HG02678 (cell line): ENCODE measurements around the gene FLT3.
"Not testable (repeated sequence)": the region's sequence is repeated elsewhere in the genome, so short reads cannot be mapped to it uniquely, and the experiment has no call there.

ENCODE experiments used
- ATAC-seq: cut with Tn5 transposase; IDR thresholded peaks from one replicate; pipeline ENCODE4 v1.9.1; 2021; ENCODE audit warnings: mild to moderate bottlenecking, moderate library complexity; ENCODE audit not compliant: unreplicated experiment

The FLT3 gene

DNA sequence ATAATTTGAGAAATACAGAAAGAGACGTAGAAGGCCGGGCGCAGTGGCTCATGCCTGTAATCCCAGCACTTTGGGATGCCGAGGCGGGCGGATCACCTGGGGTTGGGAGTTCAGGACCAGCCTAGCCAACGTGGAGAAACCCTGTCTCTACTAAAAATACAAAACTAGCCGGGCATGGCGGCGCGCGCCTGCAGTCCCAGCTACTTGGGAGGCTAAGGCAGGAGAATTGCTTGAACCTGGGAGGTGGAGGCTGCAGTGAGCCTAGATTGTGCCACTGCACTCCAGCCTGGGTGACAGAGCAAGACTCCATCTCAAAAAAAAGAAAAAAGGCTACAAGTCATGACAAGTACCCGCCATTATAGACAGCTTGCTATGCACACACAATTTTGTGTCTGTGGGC lies 95.4 kb downstream of the FLT3 start:
- not testable (repeated sequence) for ATAC-seq

GRCh38 chr13:28002886-28003698 lies 97.3 kb downstream of the FLT3 start:
- ATAC-seq: no peak

DNA sequence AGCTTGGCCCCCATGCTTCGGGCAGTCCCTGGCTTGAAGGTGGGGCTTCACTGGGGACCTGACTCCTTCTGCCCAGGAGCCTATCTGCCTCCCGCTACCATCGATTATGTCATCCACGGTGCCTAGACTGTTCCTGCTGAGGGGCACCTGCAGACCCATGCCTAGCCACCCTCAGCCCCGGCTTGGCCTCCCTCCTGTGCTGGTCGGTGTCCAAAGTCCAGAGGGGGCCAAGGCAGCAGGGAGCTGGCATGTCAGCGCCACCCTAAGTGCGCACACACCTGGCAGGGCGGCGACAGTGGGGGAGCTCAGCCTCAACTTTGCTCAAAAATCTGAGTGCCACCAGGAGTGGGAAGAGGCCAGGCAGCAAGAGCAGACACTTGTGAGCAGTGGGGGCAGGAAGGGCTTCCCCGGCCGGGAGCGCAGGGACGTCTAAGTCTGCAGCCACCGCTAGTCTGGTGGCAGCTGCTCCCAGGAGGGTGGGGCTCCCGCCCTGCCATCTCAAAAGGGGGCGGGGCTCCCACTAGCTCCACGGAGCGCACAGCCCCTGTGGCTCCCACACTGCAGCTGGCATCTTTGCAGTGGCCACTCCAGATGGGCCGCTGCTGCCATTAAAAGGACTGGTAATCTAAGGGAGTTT lies 98.4 kb downstream of the FLT3 start:
- ATAC-seq: no peak

GRCh38 chr13:28001049-28001448 lies 99.3 kb downstream of the FLT3 start:
- ATAC-seq: no peak

GRCh38 chr13:28000567-28000966 lies 99.8 kb downstream of the FLT3 start:
- ATAC-seq: no peak

GRCh38 chr13:27997904-27998522 lies 102.4 kb downstream of the FLT3 start:
- no peak for ATAC-seq

DNA sequence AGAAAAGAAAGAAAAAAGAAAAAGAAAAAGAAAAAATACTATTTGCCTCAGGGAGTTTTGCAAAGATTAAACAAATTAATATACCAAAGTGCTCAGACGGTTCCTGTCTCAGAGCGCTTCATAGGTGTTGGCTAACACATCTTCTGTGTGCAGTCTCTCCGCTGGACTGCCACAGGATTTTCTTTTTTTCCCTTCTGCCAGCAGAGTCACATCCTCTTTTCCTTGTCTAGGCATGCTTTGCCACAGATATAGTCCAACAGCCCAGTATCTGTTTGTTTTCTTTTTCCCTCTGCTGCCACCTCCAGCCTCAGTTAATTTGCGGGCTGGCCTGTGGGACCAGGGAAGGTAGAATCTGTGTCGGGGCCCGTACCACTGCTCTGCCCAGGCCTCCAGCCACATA lies 108.5 kb downstream of the FLT3 start:
- no peak for ATAC-seq

GRCh38 chr13:27988520-27988919 lies 111.9 kb downstream of the FLT3 start, which contains the start of gene URAD:
URAD (minus strand) TSS chr13:27988693; CDS start chr13:27988637, 56 bp downstream.
- ATAC-seq: no peak

DNA sequence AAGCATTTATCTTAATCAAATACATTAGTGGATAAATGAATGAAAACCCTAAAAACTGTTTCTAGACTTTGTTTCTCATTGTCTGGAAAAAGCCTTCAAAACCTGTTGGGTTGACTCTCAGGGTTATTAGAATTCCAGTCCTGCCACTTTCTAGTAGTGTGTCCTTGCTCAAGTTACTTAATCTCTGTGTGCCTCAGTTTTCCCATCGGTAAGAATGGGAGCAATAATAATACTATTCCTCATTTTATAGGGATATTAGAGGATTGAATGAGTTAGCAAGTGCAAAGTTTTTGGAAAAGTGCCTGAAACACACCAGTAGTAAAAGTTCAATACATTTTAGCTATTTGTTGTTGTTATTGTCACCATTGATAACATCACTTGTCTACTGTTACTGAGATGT lies 114.8 kb downstream of the FLT3 start:
- ATAC-seq: no peak

DNA sequence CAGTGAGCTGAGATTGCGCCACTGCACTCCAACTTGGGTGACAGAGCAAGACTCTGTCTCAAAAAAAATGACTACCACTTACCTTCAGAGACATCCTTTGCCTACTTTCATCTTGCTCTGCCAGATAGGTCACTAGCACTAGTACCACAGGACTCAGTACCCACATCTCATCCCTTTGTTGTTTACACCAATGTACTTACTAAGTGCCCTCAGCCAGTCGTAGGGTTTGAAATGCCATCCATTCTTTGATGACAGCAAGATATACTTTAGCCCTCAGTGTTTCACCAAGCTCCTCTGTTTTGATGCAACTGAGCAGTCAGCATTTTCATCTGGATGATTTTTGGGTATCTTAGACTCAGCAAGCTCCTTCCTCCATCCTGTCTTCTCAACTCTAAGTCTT lies 118.0 kb downstream of the FLT3 start:
- no peak for ATAC-seq

DNA sequence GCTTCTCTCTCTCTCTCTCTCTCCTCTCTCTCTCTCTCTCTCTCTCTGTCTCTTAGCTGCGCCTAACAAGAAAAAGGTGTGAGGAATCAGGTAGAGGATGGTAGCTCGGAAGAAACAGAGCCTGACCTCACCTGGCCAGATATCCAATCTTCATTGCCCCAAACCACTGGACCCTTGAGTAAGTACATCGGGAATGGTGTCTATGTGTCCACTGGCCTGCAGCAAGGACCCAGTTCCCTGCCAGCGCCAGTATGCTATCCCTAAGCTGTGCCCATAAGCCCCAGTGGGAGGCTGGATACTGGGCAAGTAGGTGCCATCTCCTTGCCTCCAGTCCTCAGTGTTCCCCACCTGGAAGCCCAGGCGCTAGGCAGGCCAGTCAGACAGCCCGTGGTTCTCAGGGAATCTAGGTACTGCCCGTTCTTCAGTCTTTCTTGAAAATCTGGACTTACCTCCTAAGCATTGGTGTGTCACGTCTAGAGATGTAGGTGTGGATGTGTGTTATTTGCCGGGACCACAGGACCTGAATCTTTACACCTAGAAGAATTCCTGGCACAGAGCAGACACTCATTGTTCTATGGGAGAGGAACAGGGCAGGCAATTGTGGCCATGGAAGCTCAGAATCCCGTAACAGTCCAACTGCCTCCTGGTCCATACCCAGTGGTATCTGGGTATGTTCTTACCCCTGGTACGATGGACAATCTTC lies 119.2 kb downstream of the FLT3 start:
- ATAC-seq: no peak

DNA sequence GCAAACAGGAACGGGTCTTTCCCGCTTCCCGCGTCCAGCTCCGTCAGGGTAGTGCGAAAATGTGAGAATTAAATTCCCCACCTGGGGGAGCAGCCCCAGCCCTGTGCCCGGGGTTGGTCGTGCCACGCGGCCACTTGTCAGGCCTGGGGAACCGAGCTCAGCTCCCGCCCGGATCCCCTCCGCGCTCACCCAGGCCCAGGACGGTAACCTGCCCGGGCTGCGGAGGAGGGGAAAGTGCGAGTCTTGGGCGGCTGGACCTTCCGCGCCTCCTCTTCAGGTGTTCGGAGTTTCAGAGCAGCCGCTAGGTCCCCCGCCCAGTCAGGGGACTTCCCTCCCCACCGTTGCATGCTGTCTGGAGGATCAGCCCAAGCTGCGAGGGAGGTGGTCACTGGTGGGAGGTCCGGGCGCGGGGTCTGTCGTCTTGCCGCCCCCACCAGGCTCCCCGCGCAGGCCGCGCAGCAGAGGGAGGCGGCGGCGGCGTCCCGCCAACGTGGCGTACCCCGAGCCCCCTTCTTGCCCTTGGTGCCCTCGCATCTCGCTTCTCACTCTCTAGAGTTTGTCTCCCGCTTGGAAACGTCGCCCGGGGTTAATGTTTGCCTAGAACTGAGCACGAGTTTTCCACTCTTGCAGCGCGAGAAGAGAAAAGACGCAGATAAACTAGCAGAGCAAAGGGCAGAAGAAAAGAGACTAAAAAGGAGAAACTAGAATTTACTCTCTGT lies 119.9 kb downstream of the FLT3 start:
- ATAC-seq: no peak

- no peak for ATAC-seq
These were observed 120.6 kb downstream of the FLT3 start for GRCh38 chr13:27979765-27980279.

DNA sequence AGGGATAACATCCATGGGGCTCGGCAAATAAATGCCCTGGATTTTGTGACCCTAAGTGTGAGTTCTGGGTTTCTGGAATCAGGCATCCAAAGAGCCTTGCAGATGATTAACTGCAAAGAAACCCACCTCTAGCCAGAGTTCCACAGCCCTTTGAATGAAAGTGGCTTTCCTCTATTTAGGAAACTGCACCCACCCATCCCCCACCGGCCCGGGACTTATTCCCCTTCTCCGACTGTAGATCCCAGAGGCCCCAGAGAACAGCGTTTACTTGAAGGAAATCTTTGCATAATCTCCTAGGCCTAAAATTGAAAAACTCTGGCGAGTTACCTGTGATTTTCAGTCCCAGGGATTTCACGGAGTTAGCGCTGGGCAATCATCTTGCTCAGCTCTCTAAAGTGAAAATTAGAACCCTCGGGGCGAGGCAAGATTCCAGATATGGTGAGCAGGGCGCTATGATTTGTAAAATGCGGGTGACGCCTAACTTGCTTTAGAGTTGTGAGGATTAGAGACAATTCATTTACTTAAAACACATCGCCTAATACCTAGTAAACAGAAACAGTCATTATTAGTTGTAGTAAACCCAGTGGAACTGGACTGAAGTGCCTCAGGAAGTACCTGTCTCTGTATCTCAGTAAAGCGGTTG lies 121.3 kb downstream of the FLT3 start:
- no peak for ATAC-seq

DNA sequence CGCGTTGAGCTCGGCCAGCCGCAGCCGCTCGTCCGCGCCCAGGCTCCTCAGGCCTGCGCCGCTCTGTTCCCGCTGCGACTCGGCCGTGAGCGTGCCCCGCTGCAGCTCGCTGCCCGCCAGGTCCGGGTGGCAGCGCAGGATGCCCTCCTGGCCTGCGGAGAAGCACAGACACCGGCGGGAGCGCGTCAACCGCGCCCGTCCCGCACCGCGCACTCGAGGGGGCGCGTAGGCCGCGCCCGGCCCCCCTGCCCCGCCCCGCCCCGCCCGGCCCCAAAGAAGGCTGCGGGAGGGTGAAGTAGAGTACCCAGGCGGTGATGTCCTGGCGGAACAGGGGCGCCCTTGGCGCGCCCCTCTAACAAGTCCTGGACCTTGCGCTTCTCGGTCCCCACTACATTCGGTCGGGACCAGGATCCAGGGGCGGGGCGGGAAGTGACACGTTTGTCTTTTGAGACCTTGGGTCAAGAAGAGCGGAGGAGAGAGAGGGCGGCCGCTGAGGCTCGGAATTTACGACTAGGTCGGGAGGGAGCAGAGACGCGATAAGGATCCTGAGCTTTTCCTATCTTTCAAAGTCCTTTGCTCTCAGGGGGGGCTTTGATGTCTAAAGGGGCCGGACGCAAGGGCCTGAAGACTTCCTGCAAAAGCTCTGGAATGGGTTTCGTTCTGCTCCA lies 121.9 kb downstream of the FLT3 start:
- ATAC-seq: no peak

- no peak for ATAC-seq
These were observed 122.7 kb downstream of the FLT3 start for GRCh38 chr13:27977476-27978300.

DNA sequence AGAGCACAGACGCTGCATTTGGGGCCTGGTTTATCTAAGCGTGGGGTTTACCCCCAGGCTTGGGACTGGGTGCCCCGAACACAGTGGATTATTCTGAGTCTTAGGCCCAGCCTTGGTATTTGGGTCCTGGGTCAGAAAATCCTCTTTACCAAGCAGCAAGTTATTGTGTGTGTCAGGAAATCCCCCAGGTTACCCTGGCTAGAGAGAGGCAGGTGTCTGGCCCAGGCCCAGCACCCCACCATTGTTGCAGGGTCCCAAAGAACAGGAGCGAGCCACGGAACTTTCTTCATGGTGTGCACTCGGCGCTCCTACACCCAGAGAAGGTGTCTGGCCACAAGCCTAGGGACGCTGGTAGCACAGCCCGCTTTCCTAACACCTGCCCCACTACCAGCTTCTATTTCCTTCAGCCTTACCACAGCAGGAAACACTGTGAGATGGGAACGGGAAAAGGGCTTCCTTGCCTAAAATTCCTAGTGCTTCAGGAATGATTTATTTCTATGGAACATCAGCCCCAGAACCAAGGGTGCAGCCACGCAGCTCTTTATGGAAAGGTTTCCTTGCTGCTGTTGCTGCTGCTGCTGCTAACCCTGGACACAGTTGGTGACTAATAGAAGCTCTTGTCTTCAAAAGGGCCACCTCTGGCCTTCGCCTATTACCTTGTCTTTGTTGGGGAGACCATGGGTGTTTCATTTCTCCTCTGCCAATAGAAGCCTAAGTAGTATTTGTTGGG lies 123.8 kb downstream of the FLT3 start:
- no peak for ATAC-seq
